Tibial nerve (tissue), 4 donors: ENCODE data around the gene APLN. TPM values are rescaled to one million over a fixed set of nuclear protein-coding genes. Genes with fewer than 3 reads are reported as not detected.
A peak's percentile ranks its signal among the peaks of the same experiment; 100 is the strongest.

Experiments used
- DNase-seq, 2 donors: peaks; one replicate each; pipeline ENCODE4 v3.0.0-alpha.2; 2019; ENCODE audit warnings: low spot score in 2 of 2
- H3K27ac ChIP-seq, 4 donors: fragments of 200-600 bp; sonication (generic) in 3 of 4; one replicate each; pipeline ENCODE4 v1.5.1; 2017 to 2019; ENCODE audit warnings: mild to moderate bottlenecking in 1 of 4
- H3K27me3 ChIP-seq, 2 donors: fragments of 200-600 bp; sonication (generic) in 1 of 2; one replicate each; pipeline versions ENCODE4 v1.5.1 to v1.6.0; 2017 to 2019
- H3K36me3 ChIP-seq, 3 donors: fragments of 200-600 bp; sonication (generic); one replicate each; pipeline ENCODE4 v1.5.1; 2018 to 2019
- H3K4me1 ChIP-seq, 4 donors: fragments of 200-600 bp; sonication (generic) in 3 of 4; one replicate each; pipeline ENCODE4 v1.5.1; 2017 to 2019
- H3K4me3 ChIP-seq, 4 donors: fragments of 200-600 bp; sonication (generic) in 3 of 4; one replicate each; pipeline ENCODE4 v1.5.1; 2017 to 2019; ENCODE audit warnings: mild to moderate bottlenecking in 1 of 4, moderate library complexity in 1 of 4
- H3K9me3 ChIP-seq, 4 donors: fragments of 200-600 bp; sonication (generic) in 3 of 4; one replicate each; pipeline ENCODE4 v1.5.1; 2017 to 2019
- CTCF ChIP-seq, 5 experiments: fragments of 200-600 bp in 3 of 5; fragments of 450-650 bp in 2 of 5; sonication (generic) in 3 of 5; IDR thresholded peaks; one replicate each; pipeline ENCODE4 v1.5.1; 2016 to 2019; ENCODE audit warnings: antibody characterized with exemption in 5 of 5, mild to moderate bottlenecking in 3 of 5, moderate library complexity in 2 of 5
- EP300 ChIP-seq, 2 donors: sonication (generic); formaldehyde crosslinking; IDR thresholded peaks; one replicate each; pipeline ENCODE4 v1.6.1; 2017; ENCODE audit warnings: antibody characterized with exemption in 2 of 2, mild to moderate bottlenecking in 1 of 2
- POLR2A ChIP-seq, 2 donors: fragments of 450-650 bp; IDR thresholded peaks; one replicate each; pipeline ENCODE4 v1.6.1; 2017; ENCODE audit warnings: antibody characterized with exemption in 2 of 2, mild to moderate bottlenecking in 2 of 2, moderate library complexity in 2 of 2
- WGBS, 2 donors: methylation state at CpG; one replicate each; pipeline ENCODE4 v1.1.5; 2018; 5-methylcytosine and 5-hydroxymethylcytosine counted together
- total RNA-seq, 4 donors: library from RNA; depleted of rRNA; stranded (reverse); fragments of >200 nt; gene quantifications; one replicate each; pipeline ENCODE4 v1.1.0, GENCODE V29; 2016

Gene APLN
- total RNA-seq, result under 1 TPM in 3 of 4 donors, not detected in 1; 0.20 to 0.60 (median 0.21) TPM

GRCh38 chrX:129654652-129655546 is at the start of gene APLN:
Gene APLN (minus strand): TSS chrX:129654956. CDS start chrX:129654630, 326 bp downstream.
- no peaks in the 10 kb centered on the region for H3K36me3 ChIP-seq
- peaks cover 0 to 16% (median 4%) of the 10 kb centered on the region in 4 donors for H3K4me1 ChIP-seq
- H3K27ac ChIP-seq, result peak within 1 kb of the TSS in 1 of 4 donors; percentile 24
- H3K9me3 ChIP-seq, result no peaks in the 10 kb centered on the region
- peak within 1 kb of the TSS; percentile 33 to 56 (median 37) for H3K4me3 ChIP-seq
- 39% methylated on average over 59 of the region's 67 CpGs; no CpG with 5 or more reads in 1 of the 2 donors for WGBS, 2 donors
- H3K27me3 ChIP-seq, result peaks cover 0 to 11% of the 10 kb centered on the region in 2 donors
- peak in 1 of 2 donors; percentile 15 for DNase-seq
- TF ChIP-seq POLR2A (IDR thresholded peaks at IDR 0.05) (no peak), CTCF (IDR thresholded peaks at IDR 0.05) (no peak), EP300 (IDR thresholded peaks at IDR 0.05) (no peak)

- 80 to 100% methylated on average over 2 of the region's 2 CpGs for WGBS, 2 donors
- Histone ChIP-seq H3K4me3 (no peak overlapping the region), H3K27ac (no peak overlapping the region), H3K27me3 (no peaks in the 10 kb centered on the region), H3K4me1 (no peaks in the 10 kb centered on the region), H3K9me3 (peaks cover 0 to 5% (median 0%) of the 10 kb centered on the region in 4 donors), H3K36me3 (no peaks in the 10 kb centered on the region)
- TF ChIP-seq EP300 (IDR thresholded peaks at IDR 0.05) (no peak), POLR2A (IDR thresholded peaks at IDR 0.05) (no peak), CTCF (IDR thresholded peaks at IDR 0.05) (no peak)
- DNase-seq, result no peak
Measured at GRCh38 chrX:129704491-129704890, 49.7 kb upstream of the APLN start.

GRCh38 chrX:129701624-129702069 is 46.9 kb upstream of the APLN start:
- Histone ChIP-seq H3K4me3 (no peak overlapping the region), H3K27ac (peak overlapping the region in 1 of 4 donors; percentile 46), H3K36me3 (no peaks in the 10 kb centered on the region), H3K9me3 (no peaks in the 10 kb centered on the region), H3K4me1 (no peaks in the 10 kb centered on the region), H3K27me3 (peaks cover 0 to 3% of the 10 kb centered on the region in 2 donors)
- 53 to 55% methylated on average over 8 of the region's 8 CpGs for WGBS, 2 donors
- DNase-seq, result peak; percentile 71 to 78
- TF ChIP-seq POLR2A (IDR thresholded peaks at IDR 0.05), result no peak
- peak in 1 of 2 donors; percentile 44 for TF ChIP-seq EP300 (IDR thresholded peaks at IDR 0.05)

GRCh38 chrX:129700536-129700935 is 45.8 kb upstream of the APLN start:
- Histone ChIP-seq H3K27ac (no peak overlapping the region), H3K4me3 (no peak overlapping the region), H3K4me1 (no peaks in the 10 kb centered on the region), H3K27me3 (peaks cover 0 to 7% of the 10 kb centered on the region in 2 donors), H3K36me3 (no peaks in the 10 kb centered on the region), H3K9me3 (no peaks in the 10 kb centered on the region)
- TF ChIP-seq POLR2A (IDR thresholded peaks at IDR 0.05), result no peak
- no peak for TF ChIP-seq CTCF (IDR thresholded peaks at IDR 0.05)
- no peak for TF ChIP-seq EP300 (IDR thresholded peaks at IDR 0.05)
- no peak for DNase-seq
- WGBS, 2 donors, result 77 to 94% methylated on average over 3 to 4 of the region's 4 CpGs

GRCh38 chrX:129698150-129698549 is 43.4 kb upstream of the APLN start:
- Histone ChIP-seq H3K9me3 (no peaks in the 10 kb centered on the region), H3K27ac (no peak overlapping the region), H3K4me3 (no peak overlapping the region), H3K27me3 (peaks cover 0 to 7% of the 10 kb centered on the region in 2 donors), H3K36me3 (no peaks in the 10 kb centered on the region), H3K4me1 (no peaks in the 10 kb centered on the region)
- no peak for DNase-seq
- TF ChIP-seq CTCF (IDR thresholded peaks at IDR 0.05) (no peak), POLR2A (IDR thresholded peaks at IDR 0.05) (no peak), EP300 (IDR thresholded peaks at IDR 0.05) (no peak)
